Measurements from ENCODE around the gene GPRIN2.
A peak's percentile ranks its signal among the peaks of the same experiment; 100 is the strongest.

Gene GPRIN2

GRCh38 chr10:46557319-46558121 is 1.1 kb upstream of the GPRIN2 start:
- H4K91ac ChIP-seq (ENCODE audit: low read depth, low read length, poor library complexity) = peak overlapping the region; percentile 73
- no CpG with 5 or more reads among the region's 33 CpGs for WGBS, 2 donors (ENCODE audit: extremely low coverage in 2 of 2, insufficient read length in 2 of 2, insufficient replicate concordance in 1 of 2)
- peak overlapping the region; percentile 61 for H3K14ac ChIP-seq (ENCODE audit: low read length)
- H3K4me2 ChIP-seq (ENCODE audit: insufficient read depth, low read length, poor library complexity, severe bottlenecking) = peak overlapping the region; percentile 100
- H2AFZ ChIP-seq (ENCODE audit: low read length) = peak overlapping the region; percentile 91
- peaks cover 0 to 79% (median 14%) of the 10 kb centered on the region in 3 experiments for H3K27me3 ChIP-seq (ENCODE audit: control insufficient read depth in 3 of 3, insufficient read depth in 3 of 3, low read depth in 1 of 3, low read length in 3 of 3)
- peak overlapping the region; percentile 90 for H2AK5ac ChIP-seq (ENCODE audit: low read depth, low read length)
- peak overlapping the region; percentile 7 for H2BK120ac ChIP-seq (ENCODE audit: low read depth, low read length)
- peak overlapping the region; percentile 87 for H4K8ac ChIP-seq (ENCODE audit: low read depth, low read length)
- peak overlapping the region; percentile 47 for H3K4ac ChIP-seq (ENCODE audit: low read length)
- peaks cover 0 to 2% of the 10 kb centered on the region in 2 donors for H3K36me3 ChIP-seq (replicated peaks in 1 of 2; ENCODE audit: control insufficient read depth in 2 of 2, insufficient read depth in 2 of 2, low read length in 2 of 2)
- peak overlapping the region; percentile 18 for H2BK5ac ChIP-seq (ENCODE audit: low read length)
- H3K23ac ChIP-seq (ENCODE audit: low read depth, low read length, poor library complexity) = peak overlapping the region; percentile 46
- DNase-seq (ENCODE audit: low spot score) = no peak
- peak overlapping the region; percentile 90 for H2BK15ac ChIP-seq (ENCODE audit: low read length)
- no peak overlapping the region for H3K27ac ChIP-seq (replicated peaks; ENCODE audit: low read length)
- peaks cover 2 to 18% of the 10 kb centered on the region in 2 donors for H3K4me1 ChIP-seq (ENCODE audit: control insufficient read depth in 2 of 2, insufficient read depth in 1 of 2, low read depth in 1 of 2, low read length in 2 of 2)
- H3K4me3 ChIP-seq (ENCODE audit: low read length in 2 of 2) = peak overlapping the region in 1 of 2 donors; percentile 7
- H3K79me1 ChIP-seq (ENCODE audit: low read depth, low read length) = no peaks in the 10 kb centered on the region
- H3K18ac ChIP-seq (ENCODE audit: low read length) = peak overlapping the region; percentile 36
- H3K9me3 ChIP-seq (replicated peaks in 1 of 2; ENCODE audit: control insufficient read depth in 2 of 2, insufficient read depth in 1 of 2, low read depth in 1 of 2, low read length in 2 of 2) = peaks cover 0 to 4% of the 10 kb centered on the region in 2 donors
- peak overlapping the region; percentile 36 for H2BK12ac ChIP-seq (ENCODE audit: low read length)
- H3K9ac ChIP-seq (ENCODE audit: low read depth, low read length, poor library complexity) = no peak overlapping the region

- H3K79me1 ChIP-seq (ENCODE audit: low read depth, low read length) = no peaks in the 10 kb centered on the region
- WGBS, 2 donors (ENCODE audit: extremely low coverage in 2 of 2, insufficient read length in 2 of 2, insufficient replicate concordance in 1 of 2) = no CpG with 5 or more reads among the region's 47 CpGs
- peak overlapping the region; percentile 27 to 84 for H3K4me3 ChIP-seq (ENCODE audit: low read length in 2 of 2)
- H2BK5ac ChIP-seq (ENCODE audit: low read length) = peak overlapping the region; percentile 42
- no peak overlapping the region for H3K27ac ChIP-seq (replicated peaks; ENCODE audit: low read length)
- H3K4me1 ChIP-seq (ENCODE audit: control insufficient read depth in 2 of 2, insufficient read depth in 1 of 2, low read depth in 1 of 2, low read length in 2 of 2) = peaks cover 2 to 18% of the 10 kb centered on the region in 2 donors
- peaks cover 0 to 4% of the 10 kb centered on the region in 2 donors for H3K9me3 ChIP-seq (replicated peaks in 1 of 2; ENCODE audit: control insufficient read depth in 2 of 2, insufficient read depth in 1 of 2, low read depth in 1 of 2, low read length in 2 of 2)
- H4K8ac ChIP-seq (ENCODE audit: low read depth, low read length) = peak overlapping the region; percentile 26
- peaks cover 0 to 8% of the 10 kb centered on the region in 2 donors for H3K36me3 ChIP-seq (replicated peaks in 1 of 2; ENCODE audit: control insufficient read depth in 2 of 2, insufficient read depth in 2 of 2, low read length in 2 of 2)
- peak overlapping the region; percentile 14 for H2BK12ac ChIP-seq (ENCODE audit: low read length)
- H3K18ac ChIP-seq (ENCODE audit: low read length) = peak overlapping the region; percentile 90
- H3K27me3 ChIP-seq (ENCODE audit: control insufficient read depth in 3 of 3, insufficient read depth in 3 of 3, low read depth in 1 of 3, low read length in 3 of 3) = peaks cover 0 to 93% (median 14%) of the 10 kb centered on the region in 3 experiments
- peak overlapping the region; percentile 55 for H2BK15ac ChIP-seq (ENCODE audit: low read length)
- peak overlapping the region; percentile 57 for H3K23ac ChIP-seq (ENCODE audit: low read depth, low read length, poor library complexity)
- DNase-seq (ENCODE audit: low spot score) = peak; percentile 68
- H3K4ac ChIP-seq (ENCODE audit: low read length) = no peak overlapping the region
- peak overlapping the region; percentile 42 for H3K14ac ChIP-seq (ENCODE audit: low read length)
- peak overlapping the region; percentile 91 for H2AFZ ChIP-seq (ENCODE audit: low read length)
- peak overlapping the region; percentile 8 for H2AK5ac ChIP-seq (ENCODE audit: low read depth, low read length)
- no peak overlapping the region for H4K91ac ChIP-seq (ENCODE audit: low read depth, low read length, poor library complexity)
- peak overlapping the region; percentile 20 for H2BK120ac ChIP-seq (ENCODE audit: low read depth, low read length)
- H3K4me2 ChIP-seq (ENCODE audit: insufficient read depth, low read length, poor library complexity, severe bottlenecking) = peak overlapping the region; percentile 100
- H3K9ac ChIP-seq (ENCODE audit: low read depth, low read length, poor library complexity) = peak overlapping the region; percentile 93
Measured at GRCh38 chr10:46555713-46556514, 544 bp downstream of the GPRIN2 start.

- peak overlapping the region in 1 of 2 donors; percentile 84 for H3K4me3 ChIP-seq (ENCODE audit: low read length in 2 of 2)
- peak overlapping the region; percentile 100 for H3K4me2 ChIP-seq (ENCODE audit: insufficient read depth, low read length, poor library complexity, severe bottlenecking)
- H2BK5ac ChIP-seq (ENCODE audit: low read length) = peak overlapping the region; percentile 42
- peak overlapping the region; percentile 91 for H2AFZ ChIP-seq (ENCODE audit: low read length)
- H3K9ac ChIP-seq (ENCODE audit: low read depth, low read length, poor library complexity) = peak overlapping the region; percentile 93
- H3K27me3 ChIP-seq (ENCODE audit: control insufficient read depth in 3 of 3, insufficient read depth in 3 of 3, low read depth in 1 of 3, low read length in 3 of 3) = peaks cover 0 to 92% (median 14%) of the 10 kb centered on the region in 3 experiments
- DNase-seq (ENCODE audit: low spot score) = no peak
- peaks cover 0 to 4% of the 10 kb centered on the region in 2 donors for H3K9me3 ChIP-seq (replicated peaks in 1 of 2; ENCODE audit: control insufficient read depth in 2 of 2, insufficient read depth in 1 of 2, low read depth in 1 of 2, low read length in 2 of 2)
- H4K91ac ChIP-seq (ENCODE audit: low read depth, low read length, poor library complexity) = no peak overlapping the region
- no CpG with 5 or more reads among the region's 4 CpGs for WGBS, 2 donors (ENCODE audit: extremely low coverage in 2 of 2, insufficient read length in 2 of 2, insufficient replicate concordance in 1 of 2)
- peak overlapping the region; percentile 90 for H3K18ac ChIP-seq (ENCODE audit: low read length)
- no peak overlapping the region for H2BK120ac ChIP-seq (ENCODE audit: low read depth, low read length)
- peak overlapping the region; percentile 55 for H2BK15ac ChIP-seq (ENCODE audit: low read length)
- no peak overlapping the region for H3K4ac ChIP-seq (ENCODE audit: low read length)
- H3K14ac ChIP-seq (ENCODE audit: low read length) = peak overlapping the region; percentile 4
- peaks cover 0 to 8% of the 10 kb centered on the region in 2 donors for H3K36me3 ChIP-seq (replicated peaks in 1 of 2; ENCODE audit: control insufficient read depth in 2 of 2, insufficient read depth in 2 of 2, low read length in 2 of 2)
- peak overlapping the region; percentile 8 for H2AK5ac ChIP-seq (ENCODE audit: low read depth, low read length)
- no peak overlapping the region for H2BK12ac ChIP-seq (ENCODE audit: low read length)
- no peaks in the 10 kb centered on the region for H3K79me1 ChIP-seq (ENCODE audit: low read depth, low read length)
- H4K8ac ChIP-seq (ENCODE audit: low read depth, low read length) = peak overlapping the region; percentile 26
- peaks cover 2 to 18% of the 10 kb centered on the region in 2 donors for H3K4me1 ChIP-seq (ENCODE audit: control insufficient read depth in 2 of 2, insufficient read depth in 1 of 2, low read depth in 1 of 2, low read length in 2 of 2)
- no peak overlapping the region for H3K27ac ChIP-seq (replicated peaks; ENCODE audit: low read length)
- peak overlapping the region; percentile 57 for H3K23ac ChIP-seq (ENCODE audit: low read depth, low read length, poor library complexity)
Measured at GRCh38 chr10:46555366-46555712, 1.1 kb downstream of the GPRIN2 start.
